ENCODE measurements around the gene EVI5L.

Gene EVI5L

GRCh38 chr19:7911508-7912143 lies 81.6 kb downstream of the EVI5L start:
- H3K4me3 ChIP-seq (ENCODE audit: low read depth, low read length), result no peak overlapping the region
- no peak for TF ChIP-seq CTCF (IDR thresholded peaks at IDR 0.05; ENCODE audit: low read depth, low read length)
- no peak for DNase-seq
- peaks cover 21% of the 10 kb centered on the region for H3K27me3 ChIP-seq
- peaks cover 27% of the 10 kb centered on the region for H3K36me3 ChIP-seq
- H3K9me3 ChIP-seq, result no peaks in the 10 kb centered on the region
- H3K4me1 ChIP-seq, result no peaks in the 10 kb centered on the region

- no peaks in the 10 kb centered on the region for H3K4me1 ChIP-seq
- H3K27me3 ChIP-seq, result peaks cover 27% of the 10 kb centered on the region
- no peak overlapping the region for H3K4me3 ChIP-seq (ENCODE audit: low read depth, low read length)
- DNase-seq, result no peak
- peaks cover 27% of the 10 kb centered on the region for H3K36me3 ChIP-seq
- TF ChIP-seq CTCF (IDR thresholded peaks at IDR 0.05; ENCODE audit: low read depth, low read length), result no peak
- H3K9me3 ChIP-seq, result no peaks in the 10 kb centered on the region
Observed at GRCh38 chr19:7912144-7912696, 82.2 kb downstream of the EVI5L start.

- TF ChIP-seq CTCF (IDR thresholded peaks at IDR 0.05; ENCODE audit: low read depth, low read length), result no peak
- Histone ChIP-seq H3K4me3 (ENCODE audit: low read depth, low read length) (no peak overlapping the region), H3K4me1 (no peaks in the 10 kb centered on the region), H3K36me3 (peaks cover 27% of the 10 kb centered on the region), H3K9me3 (no peaks in the 10 kb centered on the region), H3K27me3 (peaks cover 34% of the 10 kb centered on the region)
- no peak for DNase-seq
Observed at GRCh38 chr19:7912697-7913564, 82.9 kb downstream of the EVI5L start.

- H3K4me3 ChIP-seq (ENCODE audit: low read depth, low read length), result no peak overlapping the region
- H3K4me1 ChIP-seq, result no peaks in the 10 kb centered on the region
- peaks cover 41% of the 10 kb centered on the region for H3K27me3 ChIP-seq
- no peaks in the 10 kb centered on the region for H3K9me3 ChIP-seq
- peaks cover 27% of the 10 kb centered on the region for H3K36me3 ChIP-seq
- no peak for TF ChIP-seq CTCF (IDR thresholded peaks at IDR 0.05; ENCODE audit: low read depth, low read length)
- DNase-seq, result no peak
Observed at GRCh38 chr19:7913652-7914051, 83.6 kb downstream of the EVI5L start.

- no peak for TF ChIP-seq CTCF (IDR thresholded peaks at IDR 0.05; ENCODE audit: low read depth, low read length)
- Histone ChIP-seq H3K27me3 (peaks cover 43% of the 10 kb centered on the region), H3K9me3 (no peaks in the 10 kb centered on the region), H3K4me3 (ENCODE audit: low read depth, low read length) (no peak overlapping the region), H3K36me3 (peaks cover 27% of the 10 kb centered on the region), H3K4me1 (no peaks in the 10 kb centered on the region)
- DNase-seq, result no peak
Observed at GRCh38 chr19:7914099-7914498, 84.1 kb downstream of the EVI5L start.
